GM19238 (cell line): Measurements from ENCODE around the gene NT5DC3.
"Not testable (repeated sequence)": the region's sequence is repeated elsewhere in the genome, so short reads cannot be mapped to it uniquely, and the experiment has no call there.

Source experiments
- DNase-seq: peaks from one replicate; pipeline ENCODE4 v3.0.0; 2011; ENCODE audit warnings: low spot score; ENCODE audit not compliant: insufficient read length

The NT5DC3 gene

DNA sequence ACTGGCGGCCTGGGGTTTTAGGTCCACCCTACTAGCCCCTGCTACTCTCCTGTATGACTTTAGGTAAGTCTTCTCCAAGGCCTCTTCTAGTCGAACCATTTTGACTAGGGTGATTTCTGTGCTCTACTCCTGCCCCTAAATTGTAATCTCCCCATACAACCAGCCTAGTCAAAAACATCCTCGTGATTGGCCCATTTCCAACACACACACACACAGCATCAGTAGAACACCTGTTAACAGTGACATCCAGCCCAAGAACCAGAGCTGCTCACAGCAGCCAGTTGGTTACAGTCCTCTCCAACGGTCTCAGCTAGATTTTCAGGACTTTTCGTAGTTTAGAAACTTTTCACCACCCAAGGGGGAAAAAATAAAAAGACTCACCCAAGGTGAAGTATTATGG is 30.9 kb downstream of the NT5DC3 start:
- no peak for DNase-seq

DNA sequence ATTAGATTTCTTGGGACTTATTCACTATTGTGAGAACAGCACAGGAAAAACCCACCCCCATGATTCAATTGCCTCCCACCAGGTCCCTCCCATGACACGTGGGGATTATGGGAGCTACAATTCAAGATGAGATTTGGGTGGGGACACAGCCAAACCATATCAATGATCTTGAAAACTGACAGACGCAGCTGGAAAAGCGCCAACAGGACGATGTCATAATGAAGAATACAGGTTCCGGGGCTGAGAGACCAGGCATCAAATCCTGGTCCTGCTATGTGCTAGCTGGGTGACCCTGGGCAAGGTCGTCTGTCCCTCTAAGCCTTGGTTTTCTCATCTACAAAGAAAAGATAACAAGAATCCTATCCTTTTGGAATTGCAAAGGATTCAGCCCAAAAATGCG is 31.4 kb downstream of the NT5DC3 start:
- DNase-seq = not testable (repeated sequence)

DNA sequence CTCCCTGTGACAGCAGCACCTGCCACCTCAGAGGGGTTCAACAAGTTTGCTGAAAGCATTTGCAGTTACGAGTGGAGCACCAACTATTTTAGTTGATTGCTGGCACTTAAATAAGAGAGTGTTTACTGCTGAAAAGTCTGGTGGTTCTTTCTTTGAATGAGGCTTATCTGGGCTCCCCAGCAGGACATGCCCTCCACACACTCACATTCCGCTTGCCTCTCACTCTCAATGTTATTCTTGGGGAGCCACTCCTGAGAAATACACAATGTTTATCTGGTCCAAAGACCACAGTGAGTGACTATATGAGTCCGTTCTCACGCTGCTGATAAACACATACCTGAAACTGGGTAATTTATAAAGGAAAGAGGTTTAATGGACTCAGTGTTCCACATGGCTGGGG is 31.9 kb downstream of the NT5DC3 start:
- no peak for DNase-seq

DNA sequence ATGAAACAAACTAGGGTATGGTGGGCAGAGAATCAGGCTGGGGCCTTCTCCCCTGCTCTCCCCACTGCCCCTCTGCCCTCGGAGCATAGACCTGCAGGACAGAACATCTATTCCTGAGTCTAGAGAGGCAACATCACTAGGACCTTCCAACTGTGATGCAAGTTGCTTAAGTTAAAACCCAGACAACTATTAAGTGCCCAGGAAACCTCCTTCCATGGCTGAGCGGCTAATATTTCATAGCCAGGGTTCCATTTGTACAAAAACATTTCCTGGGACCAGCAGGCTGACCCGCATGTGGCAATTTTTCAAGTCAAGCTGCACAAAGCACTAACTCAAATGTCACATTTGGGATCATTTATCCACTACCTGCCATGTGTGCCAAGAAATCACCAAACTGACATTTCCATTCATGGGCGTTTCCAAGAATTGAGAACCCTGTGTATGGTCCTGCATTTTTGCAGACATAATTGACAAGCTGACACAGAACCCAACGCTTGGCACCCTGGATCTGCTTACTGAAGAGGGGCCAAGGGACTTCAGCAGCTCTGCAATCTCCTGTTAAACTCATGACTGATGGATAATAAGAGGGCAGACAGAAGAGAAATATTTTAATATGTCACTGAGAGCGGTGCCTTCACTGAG is 32.7 kb downstream of the NT5DC3 start:
- DNase-seq = no peak

DNA sequence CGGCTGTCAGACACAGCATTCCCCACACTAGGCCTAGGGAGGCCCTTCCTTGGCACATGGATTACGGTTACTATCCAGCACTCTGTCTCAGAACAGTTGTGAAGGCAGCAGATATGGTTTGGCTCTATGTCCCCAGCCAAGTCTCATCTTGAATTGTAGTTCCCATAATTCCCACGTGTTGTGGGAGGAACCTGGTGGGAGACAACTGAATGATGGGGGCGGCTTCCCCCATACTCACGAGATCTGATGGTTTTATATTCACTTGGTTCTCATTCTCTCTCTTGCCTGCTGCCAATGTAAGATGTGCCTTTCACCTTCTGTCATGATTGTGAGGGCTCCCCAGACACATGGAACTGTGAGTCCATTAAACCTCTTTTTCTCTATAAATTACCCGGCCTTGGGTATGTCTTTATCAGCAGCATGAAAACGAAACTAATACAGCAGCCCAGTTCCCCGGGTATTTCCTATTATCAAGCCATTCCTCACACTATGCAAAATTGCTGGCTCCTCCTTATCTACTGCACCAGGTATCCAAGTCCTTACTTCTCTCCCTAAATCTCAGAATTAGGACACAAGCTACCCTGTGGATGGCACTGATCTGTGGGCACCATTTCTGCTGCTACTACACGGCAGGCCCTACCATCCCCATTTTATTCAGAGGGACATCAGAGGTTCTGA is 33.3 kb downstream of the NT5DC3 start:
- DNase-seq = no peak

DNA sequence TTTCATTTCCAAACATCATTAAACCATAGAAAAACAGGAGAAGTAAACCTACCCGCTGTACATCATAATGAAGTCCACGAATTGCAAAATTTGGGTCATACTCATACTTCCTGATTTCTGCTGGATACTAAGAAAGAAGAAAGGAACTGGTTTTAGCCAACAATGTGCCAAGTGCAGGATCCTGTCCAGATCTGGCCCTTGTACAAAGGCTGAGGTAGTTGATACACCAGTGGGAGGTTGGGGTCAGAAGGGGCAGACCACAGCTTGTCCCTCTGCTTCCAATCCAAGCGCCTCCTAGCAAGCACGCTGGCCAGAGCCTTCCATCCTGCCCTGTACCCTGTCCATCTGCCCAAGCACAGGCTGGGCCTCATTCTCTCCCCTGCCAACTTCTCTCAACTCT is 34.2 kb downstream of the NT5DC3 start:
- DNase-seq = no peak

DNA sequence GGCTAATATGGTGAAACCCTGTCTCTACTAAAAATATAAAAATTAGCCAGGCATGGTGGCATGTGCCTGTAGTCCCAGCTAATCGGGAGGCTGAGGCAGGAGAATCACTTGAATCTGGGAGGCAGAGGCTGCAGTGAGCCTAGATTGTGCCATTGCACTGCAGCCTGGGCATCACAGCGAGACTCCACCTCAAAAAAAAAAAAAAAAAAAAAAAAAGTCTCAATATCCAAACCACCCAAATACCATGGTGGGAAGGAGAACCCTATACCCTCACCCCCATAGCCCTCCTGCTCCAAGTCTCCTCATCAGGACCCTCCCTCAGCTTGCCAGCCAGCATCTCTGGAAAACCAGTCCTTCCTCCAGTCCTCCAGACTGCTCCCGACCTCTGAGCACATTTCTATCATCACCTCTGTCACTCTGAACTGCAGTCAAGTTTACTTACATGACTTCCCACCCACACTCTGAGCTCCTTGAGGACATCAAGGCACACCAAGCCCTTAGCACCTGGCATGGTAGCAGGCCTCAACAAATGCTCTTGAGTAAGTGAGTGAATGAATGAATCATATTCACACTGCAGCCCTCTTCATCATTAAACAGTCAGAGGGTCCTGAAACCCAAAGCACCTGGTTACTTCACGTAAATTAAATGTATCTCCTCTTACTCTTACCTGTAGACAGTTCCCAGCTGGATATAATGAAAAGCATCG is 35.2 kb downstream of the NT5DC3 start:
- no peak for DNase-seq

DNA sequence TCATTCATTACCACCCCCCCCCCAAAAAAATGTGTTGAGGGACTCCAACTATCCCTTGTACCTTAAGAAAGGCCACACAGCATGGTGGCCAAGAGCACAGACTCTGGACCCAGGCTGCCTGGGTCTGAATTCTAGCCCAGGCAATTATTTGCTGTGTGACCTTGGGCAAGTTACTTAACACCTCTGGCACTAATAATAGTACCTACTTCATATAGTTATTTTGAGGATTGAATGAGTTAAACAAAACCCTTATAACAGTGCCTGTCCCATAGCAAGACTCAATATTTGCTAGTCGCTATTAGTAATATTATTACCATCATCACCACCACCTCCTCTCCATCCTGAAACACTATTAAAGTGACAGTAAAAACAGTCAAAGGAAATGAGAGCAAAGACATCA is 37.2 kb downstream of the NT5DC3 start:
- no peak for DNase-seq

DNA sequence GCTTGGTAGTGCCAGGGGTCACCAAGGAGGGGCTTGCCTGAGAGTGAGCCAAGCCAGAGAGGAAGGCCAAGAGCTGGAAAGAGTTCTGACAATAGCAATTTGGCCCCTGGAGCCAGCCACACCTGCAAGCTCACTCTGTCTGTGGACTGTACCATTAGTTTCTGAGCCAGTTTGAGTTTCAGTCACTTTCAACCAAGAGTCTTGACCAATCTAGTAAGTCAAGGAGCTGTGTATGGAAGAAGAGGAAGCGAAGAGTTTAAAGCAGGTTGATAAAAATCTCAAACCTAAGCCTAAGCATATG is 38.5 kb downstream of the NT5DC3 start:
- no peak for DNase-seq

DNA sequence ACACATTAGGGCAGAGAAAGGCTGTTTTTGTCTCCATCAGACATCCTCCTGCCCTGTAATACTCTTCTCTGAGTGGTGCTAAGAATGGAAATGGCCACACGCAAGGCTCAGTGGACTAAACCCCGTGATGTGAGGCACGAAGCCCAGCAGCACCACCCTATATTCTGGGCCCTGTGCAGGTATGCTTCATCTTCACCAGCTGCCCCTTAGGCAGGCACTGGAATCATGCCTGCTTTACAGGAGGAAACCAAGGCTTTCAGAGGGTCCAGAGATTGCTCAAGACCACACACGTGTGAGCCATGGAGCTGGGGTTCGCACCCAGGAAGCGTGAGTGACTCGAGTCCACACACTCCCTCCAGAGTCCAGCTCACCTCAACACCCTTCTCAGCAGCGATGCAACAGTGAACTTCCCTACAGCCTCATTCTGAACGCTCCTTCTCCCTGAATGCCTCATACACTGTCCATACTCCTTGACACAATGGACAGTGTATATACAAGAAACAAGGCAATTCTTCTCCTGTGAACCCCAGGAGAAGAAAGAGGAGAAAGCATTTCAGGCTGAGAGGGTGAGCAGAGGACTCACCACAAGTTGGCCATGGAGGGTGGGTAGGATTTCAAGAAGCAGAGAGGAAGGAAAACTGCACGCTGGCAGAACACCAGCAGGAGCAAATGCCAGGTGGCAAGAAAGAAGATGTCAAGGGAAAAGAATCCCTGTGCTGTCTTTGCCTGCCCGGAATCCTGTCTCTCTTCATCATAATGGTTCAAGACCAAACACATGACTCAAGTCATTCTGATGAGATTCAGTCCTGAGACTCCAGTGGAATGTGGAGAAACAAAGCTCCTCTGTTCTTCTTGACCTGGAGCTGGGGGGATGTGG is 39.1 kb downstream of the NT5DC3 start:
- no peak for DNase-seq

DNA sequence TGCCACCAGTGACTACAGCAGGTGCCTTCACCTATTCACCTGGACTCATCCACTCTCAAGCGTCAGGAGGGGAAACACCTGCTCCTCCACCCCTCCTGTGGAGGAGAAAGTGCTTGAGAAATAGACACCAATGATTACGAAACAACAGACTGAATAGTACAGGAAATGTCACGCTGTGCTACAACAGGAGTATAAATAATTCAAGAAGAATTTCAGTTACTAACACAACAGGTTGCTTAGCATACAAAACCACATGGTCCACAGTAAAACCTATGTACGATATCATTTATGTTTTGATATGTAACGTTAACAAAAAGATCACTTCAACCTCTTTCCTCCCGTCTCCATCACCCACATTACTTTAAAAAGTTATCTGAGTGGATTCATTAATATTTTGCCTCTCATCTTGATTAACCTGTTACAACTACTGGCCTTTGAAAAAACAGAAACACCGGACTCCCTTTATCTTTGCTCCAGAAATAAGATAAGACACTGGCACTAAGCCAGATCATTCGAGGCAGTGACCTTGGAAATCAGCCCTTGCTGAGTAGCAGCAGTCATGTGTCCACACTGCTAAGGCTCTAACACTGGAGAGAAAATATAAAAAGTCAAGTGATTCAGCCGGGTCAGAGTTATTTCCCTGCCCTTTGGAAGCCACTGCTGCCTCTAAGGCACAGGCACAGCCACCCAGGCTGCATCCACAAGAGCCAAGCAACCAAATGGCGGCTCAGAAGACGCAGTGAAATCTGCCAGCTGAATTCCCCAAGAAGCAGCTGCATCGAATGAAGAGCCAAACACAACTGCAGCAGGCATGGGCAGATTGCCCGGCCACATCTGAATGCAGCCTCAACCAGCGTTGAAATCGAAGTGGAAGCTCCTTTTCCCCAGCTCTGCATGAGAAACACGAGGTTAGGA is 40.9 kb downstream of the NT5DC3 start:
- no peak for DNase-seq

DNA sequence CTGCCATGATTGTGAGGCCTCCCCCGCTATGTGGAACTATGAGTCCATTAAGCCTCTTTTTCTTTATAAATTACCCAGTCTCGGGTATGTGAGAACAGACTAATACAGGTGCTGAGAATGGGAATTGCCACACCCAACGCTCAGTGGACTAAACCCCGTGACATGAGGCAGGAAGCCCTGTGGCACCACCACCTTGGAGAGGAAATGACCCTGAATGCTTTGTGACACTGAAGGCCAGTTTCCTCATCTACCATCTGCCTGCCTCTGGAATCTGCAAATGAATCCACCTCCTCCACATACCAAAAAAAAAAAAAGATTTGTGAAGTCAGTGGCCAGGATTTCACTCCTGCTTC is 41.6 kb downstream of the NT5DC3 start:
- DNase-seq = no peak

DNA sequence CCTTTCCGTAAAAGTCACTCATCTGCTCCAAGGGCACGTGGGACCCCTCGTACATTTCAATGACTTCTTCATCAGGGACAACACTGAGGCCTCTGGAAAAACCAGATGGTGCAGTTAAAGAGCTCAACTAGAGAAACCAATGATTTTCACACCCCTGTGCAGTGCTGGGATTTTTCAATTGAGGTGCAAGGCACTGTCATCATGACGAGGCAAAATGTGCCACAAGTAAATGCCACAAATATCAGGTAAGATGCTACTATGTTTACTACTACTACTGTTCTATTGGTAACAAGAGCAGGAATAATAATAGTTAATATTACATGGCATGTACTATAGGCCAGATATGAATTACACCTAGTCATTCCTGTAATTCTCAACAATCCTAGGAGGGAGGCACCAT is 42.4 kb downstream of the NT5DC3 start:
- no peak for DNase-seq

DNA sequence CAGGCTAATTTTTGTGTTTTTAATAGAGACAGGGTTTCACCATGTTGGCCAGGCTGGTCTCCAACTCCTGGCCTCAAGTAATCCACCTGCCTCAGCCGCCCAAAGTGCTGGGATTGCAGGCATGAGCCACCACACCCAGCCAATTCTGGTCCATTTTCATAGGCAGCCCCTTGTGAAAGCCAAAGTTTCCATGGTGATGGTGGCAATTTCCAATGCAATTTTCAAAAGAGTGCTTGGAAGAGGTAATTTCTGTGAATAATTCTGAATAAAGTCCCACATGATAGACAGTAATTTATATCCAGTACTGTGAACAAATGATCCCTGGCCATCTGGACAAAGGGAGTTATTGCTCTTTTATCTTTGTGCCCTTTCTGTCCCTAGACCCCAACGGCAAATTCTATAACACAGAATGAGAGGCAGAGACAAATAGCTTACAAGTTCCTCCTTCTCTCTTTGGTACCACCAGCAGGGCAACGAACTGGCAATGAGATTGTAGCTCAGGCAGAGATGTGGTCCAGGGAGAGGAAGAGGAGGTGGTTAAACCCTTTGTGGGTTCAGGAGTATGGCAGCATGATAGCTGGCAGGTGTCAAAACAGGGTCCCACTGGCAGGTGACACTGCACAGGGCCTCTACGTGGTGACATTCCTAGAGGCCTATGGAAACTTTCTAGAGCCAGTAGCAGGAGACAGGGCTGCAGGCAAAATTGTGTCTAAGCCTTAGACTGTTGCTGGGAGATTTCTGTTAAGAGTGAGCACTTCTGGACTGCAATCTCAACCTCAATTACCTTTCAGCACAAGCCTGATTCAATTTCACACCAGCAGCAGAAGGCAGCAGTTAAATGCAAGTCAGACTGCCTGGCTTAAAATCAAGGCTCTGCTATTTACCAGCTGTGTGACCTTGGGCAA is 46.5 kb downstream of the NT5DC3 start:
- no peak for DNase-seq

DNA sequence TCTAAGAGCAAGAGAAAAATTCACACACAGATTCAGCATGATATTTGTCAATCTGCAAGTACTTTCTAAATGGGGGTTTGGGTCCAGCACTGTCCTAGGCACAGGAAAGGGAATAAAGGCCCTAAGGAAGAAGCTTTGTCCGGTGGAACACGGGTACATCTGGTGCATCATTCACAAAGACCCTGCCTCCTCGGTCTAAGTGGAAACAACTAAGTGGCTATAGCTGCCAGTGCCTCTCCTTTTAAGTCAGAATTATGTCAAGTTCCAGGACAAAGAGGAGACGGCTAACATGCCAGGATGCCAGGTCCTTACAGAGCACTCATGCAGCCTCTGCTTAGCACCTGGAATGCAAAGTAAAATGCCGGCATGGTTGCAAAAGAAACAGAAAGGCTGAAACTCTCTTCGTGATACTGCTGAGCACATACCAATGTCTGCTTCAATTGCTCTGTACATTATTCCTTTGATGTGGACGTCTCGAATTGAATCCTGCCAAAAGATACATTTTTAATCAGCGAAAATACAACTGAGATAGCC is 47.5 kb downstream of the NT5DC3 start:
- no peak for DNase-seq

DNA sequence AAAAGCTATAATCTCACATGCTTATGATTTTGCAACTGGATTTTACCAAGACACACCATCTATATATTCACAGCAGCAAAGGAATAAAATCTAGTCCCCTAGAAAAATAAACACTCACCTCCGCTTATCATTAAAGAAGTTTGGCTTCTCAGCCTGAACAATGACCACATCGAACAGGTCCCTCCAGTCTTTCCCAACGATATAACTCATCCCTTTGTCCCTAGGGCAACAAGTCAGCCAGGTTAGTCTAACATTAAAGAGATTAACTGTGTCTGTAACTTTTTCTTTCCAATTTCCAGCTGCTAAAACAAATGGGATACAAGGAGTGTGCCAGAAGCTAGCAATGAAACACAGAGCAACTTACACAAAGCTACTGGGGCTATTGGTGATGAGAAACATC is 48.0 kb downstream of the NT5DC3 start:
- no peak for DNase-seq

DNA sequence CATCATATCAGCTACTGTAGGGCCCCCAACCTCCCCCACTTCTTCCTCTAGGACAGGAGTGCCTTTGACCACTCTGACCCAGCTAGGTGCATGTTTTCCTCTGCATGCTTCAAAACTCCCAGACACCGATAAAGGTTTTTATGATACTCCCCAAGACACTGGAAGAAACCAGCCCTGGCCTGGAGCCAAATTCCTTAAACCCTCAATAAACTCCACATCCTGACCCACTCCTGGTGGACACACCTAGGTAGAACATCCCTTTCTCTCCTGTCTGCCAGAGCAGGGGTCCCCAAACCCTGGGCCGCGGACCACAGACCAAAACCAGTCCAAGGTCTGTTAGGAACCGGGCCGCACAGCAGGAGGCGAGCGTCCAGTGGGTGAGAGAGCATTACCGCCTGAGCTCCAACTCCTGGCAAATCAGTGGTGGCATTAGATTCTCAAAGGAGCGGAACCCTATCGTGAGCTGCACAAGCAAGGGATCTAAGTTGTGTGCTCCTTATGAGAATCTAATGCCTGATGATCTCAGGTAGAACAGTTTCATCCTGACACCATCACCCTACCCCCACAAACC is 49.6 kb downstream of the NT5DC3 start:
- DNase-seq = no peak

DNA sequence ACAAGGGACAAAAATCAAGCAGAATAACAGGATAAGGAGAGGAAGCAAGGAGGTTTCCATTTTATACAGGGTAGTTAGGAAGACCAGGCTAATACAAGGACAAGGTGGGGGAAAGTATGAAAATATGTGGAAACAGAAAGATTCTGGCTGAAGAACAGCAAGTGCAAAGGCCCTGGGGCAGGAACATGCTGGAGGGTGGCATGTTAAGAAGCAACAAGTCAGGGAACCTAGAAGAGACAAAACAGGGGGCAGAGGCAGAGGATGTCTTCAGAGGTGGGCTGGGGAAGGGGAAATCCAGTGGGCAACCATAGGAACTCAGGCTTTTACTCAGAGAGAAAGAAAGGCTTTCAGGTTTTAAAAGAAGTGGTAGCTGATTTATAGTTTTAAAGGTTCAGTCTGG is 54.8 kb downstream of the NT5DC3 start:
- no peak for DNase-seq

DNA sequence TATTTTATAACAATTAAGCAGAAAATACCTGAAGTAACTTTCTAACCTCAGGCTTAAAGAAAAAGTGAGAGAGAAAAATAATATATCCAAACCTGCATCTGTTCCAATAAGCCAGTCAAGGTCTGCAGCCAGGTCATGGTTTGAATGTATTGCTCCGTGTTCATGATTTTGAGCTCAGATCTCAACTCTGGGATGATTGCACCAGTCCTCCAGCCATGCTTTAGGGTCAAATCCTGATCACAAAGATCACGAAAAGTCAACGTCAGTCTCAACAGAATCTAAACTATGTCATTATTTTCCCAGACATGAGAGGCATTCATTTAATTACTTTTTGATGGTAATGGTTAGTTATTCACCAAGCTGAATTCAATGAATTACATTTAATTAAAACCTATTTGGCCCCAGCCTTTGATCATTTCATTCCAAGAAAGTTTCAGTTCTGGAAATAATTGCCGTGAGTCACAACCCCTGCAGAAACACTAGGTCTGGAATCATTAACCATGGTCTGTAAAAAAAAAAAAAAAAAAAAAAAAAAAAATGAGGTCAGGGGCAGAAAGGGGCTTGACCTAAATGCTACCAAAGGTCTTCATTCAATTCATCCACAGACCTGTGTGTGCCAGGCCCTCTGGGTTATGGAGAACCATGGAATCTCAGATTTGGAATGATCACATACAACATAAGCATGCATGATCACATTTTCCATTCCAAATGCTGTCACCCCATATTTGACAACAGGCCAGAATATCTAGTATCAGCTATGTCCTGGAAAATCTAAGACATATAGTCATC is 55.6 kb downstream of the NT5DC3 start:
- DNase-seq = no peak
